ENCODE data around the gene TP53RK. TPM values are rescaled to one million over a fixed set of nuclear protein-coding genes. Genes with fewer than 3 reads are reported as not detected.

TP53RK gene
- total RNA-seq, 1 donor from 2014 or later, result 19.5 TPM

DNA sequence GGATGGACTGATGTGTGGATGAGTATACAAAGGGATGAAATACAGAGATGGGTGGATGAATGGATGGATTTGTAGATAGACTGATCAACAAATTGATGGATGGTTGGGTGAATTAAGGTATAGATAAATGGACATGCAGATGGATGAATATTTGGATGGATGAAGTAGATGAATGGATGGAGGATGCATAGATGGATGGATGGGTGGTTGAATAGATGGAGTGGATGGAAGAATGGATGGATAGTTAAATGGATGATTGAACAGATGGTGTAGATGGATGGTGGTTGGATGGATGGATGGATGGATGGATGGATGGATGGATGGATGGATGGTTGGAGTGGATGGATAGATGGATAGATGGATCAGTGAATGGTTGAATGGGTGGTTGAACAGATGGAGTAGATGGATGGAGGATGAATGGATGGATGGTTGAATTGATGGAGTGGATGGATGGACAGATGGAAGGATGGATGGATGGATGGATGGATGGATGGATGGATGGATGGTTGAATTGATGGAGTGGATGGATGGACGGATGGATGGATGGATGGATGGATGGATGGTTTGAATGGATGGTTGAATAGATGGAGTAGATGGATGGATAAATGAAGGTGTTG is 35.2 kb upstream of the TP53RK start:
- peaks cover 20% of the 10 kb centered on the region for H3K36me3 Mint-ChIP-seq (ENCODE audit: low read depth)
- H3K27me3 Mint-ChIP-seq (ENCODE audit: low read depth), result no peaks in the 10 kb centered on the region
- H3K4me1 Mint-ChIP-seq, result no peaks in the 10 kb centered on the region
- TF ChIP-seq, protein P1, sequence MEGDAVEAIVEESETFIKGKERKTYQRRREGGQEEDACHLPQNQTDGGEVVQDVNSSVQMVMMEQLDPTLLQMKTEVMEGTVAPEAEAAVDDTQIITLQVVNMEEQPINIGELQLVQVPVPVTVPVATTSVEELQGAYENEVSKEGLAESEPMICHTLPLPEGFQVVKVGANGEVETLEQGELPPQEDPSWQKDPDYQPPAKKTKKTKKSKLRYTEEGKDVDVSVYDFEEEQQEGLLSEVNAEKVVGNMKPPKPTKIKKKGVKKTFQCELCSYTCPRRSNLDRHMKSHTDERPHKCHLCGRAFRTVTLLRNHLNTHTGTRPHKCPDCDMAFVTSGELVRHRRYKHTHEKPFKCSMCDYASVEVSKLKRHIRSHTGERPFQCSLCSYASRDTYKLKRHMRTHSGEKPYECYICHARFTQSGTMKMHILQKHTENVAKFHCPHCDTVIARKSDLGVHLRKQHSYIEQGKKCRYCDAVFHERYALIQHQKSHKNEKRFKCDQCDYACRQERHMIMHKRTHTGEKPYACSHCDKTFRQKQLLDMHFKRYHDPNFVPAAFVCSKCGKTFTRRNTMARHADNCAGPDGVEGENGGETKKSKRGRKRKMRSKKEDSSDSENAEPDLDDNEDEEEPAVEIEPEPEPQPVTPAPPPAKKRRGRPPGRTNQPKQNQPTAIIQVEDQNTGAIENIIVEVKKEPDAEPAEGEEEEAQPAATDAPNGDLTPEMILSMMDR (conservative IDR thresholded peaks at IDR 0.05), result no peak
- no peak overlapping the region for H3K27ac Mint-ChIP-seq (ENCODE audit: unreplicated experiment)
- no peak overlapping the region for H3K4me3 Mint-ChIP-seq
- H3K9me3 Mint-ChIP-seq, result peaks cover 4% of the 10 kb centered on the region
- DNase-seq (ENCODE audit: low read depth, low spot score), result no peak

DNA sequence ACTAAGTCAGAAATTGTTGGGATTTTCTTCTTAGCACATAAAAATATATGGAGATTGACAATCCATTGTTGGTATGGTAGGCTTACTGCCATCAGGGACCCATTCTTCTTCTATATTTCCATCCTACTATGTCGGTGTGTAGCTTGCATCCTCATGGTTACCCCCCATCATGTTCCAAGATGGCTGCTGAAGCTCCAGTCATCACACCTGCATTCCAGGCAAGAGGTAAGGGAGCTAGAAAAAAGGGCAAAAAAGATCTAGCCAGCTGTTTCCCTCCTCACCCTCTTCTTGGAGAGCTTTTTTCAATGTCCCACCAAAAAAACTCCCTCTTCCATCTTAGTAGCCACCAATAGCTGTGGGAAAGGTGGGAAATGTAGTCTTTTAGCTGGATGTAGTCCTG is 33.8 kb upstream of the TP53RK start:
- Mint-ChIP-seq H3K27me3 (ENCODE audit: low read depth) (no peaks in the 10 kb centered on the region), H3K27ac (ENCODE audit: unreplicated experiment) (no peak overlapping the region), H3K4me1 (no peaks in the 10 kb centered on the region), H3K9me3 (peaks cover 4% of the 10 kb centered on the region), H3K4me3 (no peak overlapping the region), H3K36me3 (ENCODE audit: low read depth) (peaks cover 24% of the 10 kb centered on the region)
- DNase-seq (ENCODE audit: low read depth, low spot score), result no peak
- TF ChIP-seq, protein P1 (conservative IDR thresholded peaks at IDR 0.05), result no peak

DNA sequence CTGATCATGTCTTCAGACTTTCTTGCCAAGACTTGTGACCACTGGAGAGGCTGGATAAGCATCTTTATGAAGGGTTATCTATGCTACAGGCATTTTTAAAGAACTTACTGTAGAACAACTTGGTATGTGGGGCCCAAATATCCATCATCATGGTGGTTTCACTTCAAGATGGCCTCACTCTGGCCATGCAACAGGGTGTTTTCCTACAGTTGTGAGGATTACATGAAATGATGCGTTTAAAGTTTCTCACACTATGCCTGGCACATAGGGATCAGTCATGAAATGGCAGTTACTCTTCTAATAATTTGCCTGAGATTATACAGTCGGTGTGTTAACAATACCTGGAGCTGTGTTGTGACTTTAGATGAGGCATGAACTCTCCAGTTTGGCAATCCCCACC is 33.2 kb upstream of the TP53RK start:
- peaks cover 4% of the 10 kb centered on the region for H3K9me3 Mint-ChIP-seq
- no peak overlapping the region for H3K27ac Mint-ChIP-seq (ENCODE audit: unreplicated experiment)
- H3K36me3 Mint-ChIP-seq (ENCODE audit: low read depth), result peaks cover 24% of the 10 kb centered on the region
- no peak overlapping the region for H3K4me3 Mint-ChIP-seq
- no peak for DNase-seq (ENCODE audit: low read depth, low spot score)
- TF ChIP-seq, protein P1 (conservative IDR thresholded peaks at IDR 0.05), result no peak
- no peaks in the 10 kb centered on the region for H3K27me3 Mint-ChIP-seq (ENCODE audit: low read depth)
- H3K4me1 Mint-ChIP-seq, result no peaks in the 10 kb centered on the region

DNA sequence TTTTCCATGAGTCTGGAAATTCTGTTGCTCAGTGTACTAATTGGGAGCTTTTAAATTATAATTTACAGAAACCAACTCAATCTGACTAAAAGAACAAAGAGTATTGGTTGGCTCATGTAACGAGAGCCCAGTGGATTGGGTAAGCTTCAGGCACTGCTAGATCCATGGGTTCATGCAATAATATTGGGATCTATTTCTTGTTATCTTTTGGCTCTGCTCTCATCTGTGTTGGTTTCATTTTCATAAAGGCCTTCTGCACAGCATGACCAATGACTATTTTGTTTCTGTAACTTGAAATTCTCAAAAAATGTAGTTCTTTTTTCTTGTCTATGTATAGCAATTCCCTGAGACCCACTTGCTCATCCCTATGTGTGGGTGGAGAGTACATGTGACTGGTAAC is 32.2 kb upstream of the TP53RK start:
- no peaks in the 10 kb centered on the region for H3K4me1 Mint-ChIP-seq
- H3K27me3 Mint-ChIP-seq (ENCODE audit: low read depth), result no peaks in the 10 kb centered on the region
- DNase-seq (ENCODE audit: low read depth, low spot score), result no peak
- peaks cover 20% of the 10 kb centered on the region for H3K36me3 Mint-ChIP-seq (ENCODE audit: low read depth)
- TF ChIP-seq, protein P1 (conservative IDR thresholded peaks at IDR 0.05), result no peak
- H3K27ac Mint-ChIP-seq (ENCODE audit: unreplicated experiment), result no peak overlapping the region
- peaks cover 4% of the 10 kb centered on the region for H3K9me3 Mint-ChIP-seq
- H3K4me3 Mint-ChIP-seq, result no peak overlapping the region

DNA sequence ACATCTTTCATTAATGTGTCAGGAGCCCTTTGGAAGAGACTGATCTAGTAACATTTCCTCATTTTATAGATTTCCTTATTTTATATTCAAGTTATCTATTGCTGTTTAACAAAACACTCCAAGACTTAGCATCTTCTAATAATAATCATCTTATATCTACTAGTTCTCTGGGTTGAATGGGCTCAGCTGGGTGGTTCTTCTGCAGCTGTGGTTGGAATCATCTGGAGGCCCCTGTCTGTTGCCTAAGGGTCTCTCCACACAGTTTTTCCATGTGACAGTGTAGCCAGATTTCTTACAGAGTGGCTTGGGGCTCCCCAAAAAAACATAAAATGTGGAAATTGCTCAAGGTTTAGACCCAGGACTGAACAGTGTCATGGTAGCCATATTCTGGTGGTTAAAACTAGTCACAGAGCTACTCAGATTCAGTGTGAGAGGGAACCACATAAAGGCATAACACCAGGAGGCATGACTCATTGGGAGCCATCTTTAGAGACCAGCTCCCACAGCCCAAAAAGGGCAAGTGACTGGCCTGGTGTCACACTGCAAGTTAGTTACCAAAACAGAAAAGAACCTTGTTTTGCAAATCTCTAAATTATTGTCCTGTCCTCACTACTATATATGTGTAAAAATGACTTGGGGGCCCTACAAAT is 31.7 kb upstream of the TP53RK start:
- Mint-ChIP-seq H3K27ac (ENCODE audit: unreplicated experiment) (no peak overlapping the region), H3K9me3 (peaks cover 4% of the 10 kb centered on the region), H3K27me3 (ENCODE audit: low read depth) (no peaks in the 10 kb centered on the region), H3K4me1 (no peaks in the 10 kb centered on the region), H3K4me3 (no peak overlapping the region), H3K36me3 (ENCODE audit: low read depth) (peaks cover 16% of the 10 kb centered on the region)
- TF ChIP-seq, protein P1 (conservative IDR thresholded peaks at IDR 0.05), result no peak
- DNase-seq (ENCODE audit: low read depth, low spot score), result no peak
